HG03175 (cell line): ENCODE measurements around the gene TMF1.
A peak's percentile ranks its signal among the peaks of the same experiment; 100 is the strongest.

Experiments used
- ATAC-seq: cut with Tn5 transposase; IDR thresholded peaks from one replicate; pipeline ENCODE4 v1.9.1; 2021; ENCODE audit warnings: mild to moderate bottlenecking, moderate library complexity; ENCODE audit not compliant: unreplicated experiment

The TMF1 gene, protein sequence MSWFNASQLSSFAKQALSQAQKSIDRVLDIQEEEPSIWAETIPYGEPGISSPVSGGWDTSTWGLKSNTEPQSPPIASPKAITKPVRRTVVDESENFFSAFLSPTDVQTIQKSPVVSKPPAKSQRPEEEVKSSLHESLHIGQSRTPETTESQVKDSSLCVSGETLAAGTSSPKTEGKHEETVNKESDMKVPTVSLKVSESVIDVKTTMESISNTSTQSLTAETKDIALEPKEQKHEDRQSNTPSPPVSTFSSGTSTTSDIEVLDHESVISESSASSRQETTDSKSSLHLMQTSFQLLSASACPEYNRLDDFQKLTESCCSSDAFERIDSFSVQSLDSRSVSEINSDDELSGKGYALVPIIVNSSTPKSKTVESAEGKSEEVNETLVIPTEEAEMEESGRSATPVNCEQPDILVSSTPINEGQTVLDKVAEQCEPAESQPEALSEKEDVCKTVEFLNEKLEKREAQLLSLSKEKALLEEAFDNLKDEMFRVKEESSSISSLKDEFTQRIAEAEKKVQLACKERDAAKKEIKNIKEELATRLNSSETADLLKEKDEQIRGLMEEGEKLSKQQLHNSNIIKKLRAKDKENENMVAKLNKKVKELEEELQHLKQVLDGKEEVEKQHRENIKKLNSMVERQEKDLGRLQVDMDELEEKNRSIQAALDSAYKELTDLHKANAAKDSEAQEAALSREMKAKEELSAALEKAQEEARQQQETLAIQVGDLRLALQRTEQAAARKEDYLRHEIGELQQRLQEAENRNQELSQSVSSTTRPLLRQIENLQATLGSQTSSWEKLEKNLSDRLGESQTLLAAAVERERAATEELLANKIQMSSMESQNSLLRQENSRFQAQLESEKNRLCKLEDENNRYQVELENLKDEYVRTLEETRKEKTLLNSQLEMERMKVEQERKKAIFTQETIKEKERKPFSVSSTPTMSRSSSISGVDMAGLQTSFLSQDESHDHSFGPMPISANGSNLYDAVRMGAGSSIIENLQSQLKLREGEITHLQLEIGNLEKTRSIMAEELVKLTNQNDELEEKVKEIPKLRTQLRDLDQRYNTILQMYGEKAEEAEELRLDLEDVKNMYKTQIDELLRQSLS

GRCh38 chr3:69051756-69052471 is at the start of gene TMF1:
TMF1 (minus strand) TSS chr3:69052333; CDS start chr3:69052086, 247 bp downstream.
- peak; percentile 97 for ATAC-seq

GRCh38 chr3:69099576-69099975 is 47.4 kb upstream of the TMF1 start:
- ATAC-seq, result no peak

DNA sequence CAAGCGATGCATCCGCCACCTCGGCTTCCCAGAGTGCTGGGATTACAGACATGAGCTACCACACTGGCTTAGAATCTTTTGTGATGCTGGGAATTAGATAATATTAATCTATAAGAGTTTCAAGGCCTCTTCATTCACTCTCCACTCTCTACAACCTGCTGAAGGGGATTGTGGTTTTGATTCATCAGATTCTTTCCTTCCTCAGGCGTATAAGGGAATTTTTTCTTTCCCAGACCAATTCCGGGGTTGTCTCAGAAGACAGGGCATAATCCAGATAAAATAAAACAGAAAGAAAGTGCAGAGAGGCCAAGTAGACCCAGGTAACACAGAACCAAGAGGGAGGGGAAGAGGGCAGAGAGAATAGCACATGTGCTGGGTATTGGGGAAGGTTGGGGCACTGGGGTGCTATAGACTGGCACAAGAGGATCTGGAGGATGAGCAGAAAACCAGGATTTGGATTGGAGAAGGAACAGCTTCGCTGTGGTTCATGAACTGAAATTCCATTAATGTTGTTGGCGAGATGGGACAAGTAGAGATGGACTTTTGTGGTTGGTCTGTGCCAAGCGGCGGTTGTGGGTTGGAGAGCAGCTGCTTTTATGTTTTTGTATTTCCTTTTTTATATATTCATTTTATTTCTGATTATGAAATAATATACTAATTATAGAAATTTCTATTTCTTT is 45.4 kb upstream of the TMF1 start:
- no peak for ATAC-seq

DNA sequence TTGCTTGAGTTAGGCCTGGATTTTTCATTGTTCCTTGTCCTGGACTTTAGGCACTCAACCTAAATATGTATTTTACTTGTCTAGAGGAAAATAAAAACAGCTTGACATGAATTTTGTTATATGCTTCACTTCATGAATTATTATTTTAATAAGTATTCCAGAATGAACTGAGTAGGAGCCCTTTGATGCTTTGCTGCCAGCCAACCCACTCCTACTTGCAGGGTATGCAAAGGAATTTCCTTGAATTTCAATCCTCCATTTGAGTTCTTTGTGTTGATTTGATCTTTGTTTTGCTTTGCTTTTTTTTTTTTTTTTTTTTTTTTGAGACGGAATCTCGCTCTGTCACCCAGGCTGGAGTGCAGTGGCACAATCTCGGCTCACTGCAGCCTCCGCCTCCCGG is 44.2 kb upstream of the TMF1 start:
- ATAC-seq, result no peak

GRCh38 chr3:69095636-69096035 is 43.5 kb upstream of the TMF1 start:
- no peak for ATAC-seq

GRCh38 chr3:69094467-69095205 is 42.5 kb upstream of the TMF1 start:
- ATAC-seq, result no peak

DNA sequence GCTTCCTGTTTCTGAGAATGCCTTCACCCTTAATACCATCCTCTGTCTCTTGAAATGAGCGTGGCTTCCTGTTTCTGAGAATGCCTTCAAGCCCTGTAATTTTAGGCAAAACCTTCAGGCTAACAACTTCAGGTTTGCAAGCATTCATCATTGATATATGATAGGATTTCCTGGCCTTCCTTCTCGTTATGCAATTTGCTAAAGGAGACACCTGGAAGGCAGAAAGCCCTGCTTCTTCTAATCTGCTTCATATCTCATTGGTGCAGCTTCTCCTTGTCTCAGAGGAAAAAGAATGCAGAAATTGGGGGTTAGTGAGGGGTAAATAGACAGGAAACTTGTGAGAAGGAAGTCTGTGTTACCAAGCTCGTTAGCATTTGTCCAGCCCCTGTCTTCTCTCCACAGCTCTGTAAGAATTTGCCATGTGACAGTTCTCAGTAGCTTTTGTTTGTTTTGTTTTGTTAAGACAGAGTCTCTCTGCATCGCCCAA is 39.9 kb upstream of the TMF1 start:
- peak; percentile 82 for ATAC-seq

GRCh38 chr3:69091389-69092029 is 39.4 kb upstream of the TMF1 start:
- ATAC-seq, result no peak

GRCh38 chr3:69090021-69090420 is 37.9 kb upstream of the TMF1 start:
- no peak for ATAC-seq

DNA sequence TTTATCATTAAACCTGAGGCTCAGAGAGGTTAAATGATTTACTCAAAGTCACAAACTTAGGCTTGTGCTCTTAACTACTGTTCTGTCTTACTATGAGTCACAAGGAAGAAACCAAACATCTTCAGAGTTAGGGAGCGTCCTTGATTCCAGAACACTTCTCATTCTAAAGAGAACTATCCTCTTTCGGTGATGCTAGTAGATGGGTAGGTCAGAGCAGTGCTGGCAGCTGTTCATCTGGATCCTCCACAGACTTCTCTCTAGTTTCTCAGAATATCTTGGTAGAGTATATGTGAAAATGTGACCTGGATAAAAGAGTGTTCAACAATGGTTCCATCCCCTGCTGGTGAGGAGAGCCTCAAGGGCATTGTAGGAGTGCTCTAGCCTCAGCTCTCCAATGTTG is 35.9 kb upstream of the TMF1 start:
- ATAC-seq, result peak; percentile 23

DNA sequence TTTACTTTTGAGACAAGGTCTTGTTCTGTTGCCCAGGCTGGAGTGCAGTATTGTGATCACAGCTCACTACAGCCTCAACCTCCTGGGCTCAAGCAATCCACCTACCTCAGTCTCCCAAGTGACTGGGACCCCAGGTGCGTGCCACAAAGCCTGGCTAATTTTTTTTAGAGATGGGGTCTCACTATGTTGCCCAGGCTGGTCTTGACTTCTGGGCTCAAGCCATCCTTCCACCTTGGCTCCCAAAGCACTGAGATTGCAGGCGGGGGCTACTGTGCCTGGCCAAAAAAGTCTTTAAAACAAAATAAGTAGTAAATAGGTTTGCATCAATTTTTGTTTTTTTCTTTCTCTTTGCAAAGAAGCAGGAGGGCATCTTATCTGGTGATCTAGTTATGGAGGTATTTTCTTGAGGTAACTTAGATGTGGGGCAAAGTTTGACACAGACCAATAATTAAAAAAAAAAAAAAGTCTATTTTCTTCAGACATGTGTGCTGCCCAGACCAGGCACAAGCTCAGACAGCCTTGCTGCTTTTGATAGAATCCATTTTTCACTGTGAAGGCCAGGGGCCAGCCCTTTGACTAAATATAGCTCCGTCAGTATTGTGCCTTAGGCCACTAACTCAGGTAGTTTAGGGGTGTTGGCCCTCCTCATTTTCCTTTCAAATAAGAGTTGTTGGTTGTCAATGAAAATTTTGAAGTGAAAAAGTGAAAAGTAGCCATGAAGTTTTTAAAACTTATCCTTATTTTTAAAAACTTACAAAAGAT is 35.1 kb upstream of the TMF1 start:
- no peak for ATAC-seq

DNA sequence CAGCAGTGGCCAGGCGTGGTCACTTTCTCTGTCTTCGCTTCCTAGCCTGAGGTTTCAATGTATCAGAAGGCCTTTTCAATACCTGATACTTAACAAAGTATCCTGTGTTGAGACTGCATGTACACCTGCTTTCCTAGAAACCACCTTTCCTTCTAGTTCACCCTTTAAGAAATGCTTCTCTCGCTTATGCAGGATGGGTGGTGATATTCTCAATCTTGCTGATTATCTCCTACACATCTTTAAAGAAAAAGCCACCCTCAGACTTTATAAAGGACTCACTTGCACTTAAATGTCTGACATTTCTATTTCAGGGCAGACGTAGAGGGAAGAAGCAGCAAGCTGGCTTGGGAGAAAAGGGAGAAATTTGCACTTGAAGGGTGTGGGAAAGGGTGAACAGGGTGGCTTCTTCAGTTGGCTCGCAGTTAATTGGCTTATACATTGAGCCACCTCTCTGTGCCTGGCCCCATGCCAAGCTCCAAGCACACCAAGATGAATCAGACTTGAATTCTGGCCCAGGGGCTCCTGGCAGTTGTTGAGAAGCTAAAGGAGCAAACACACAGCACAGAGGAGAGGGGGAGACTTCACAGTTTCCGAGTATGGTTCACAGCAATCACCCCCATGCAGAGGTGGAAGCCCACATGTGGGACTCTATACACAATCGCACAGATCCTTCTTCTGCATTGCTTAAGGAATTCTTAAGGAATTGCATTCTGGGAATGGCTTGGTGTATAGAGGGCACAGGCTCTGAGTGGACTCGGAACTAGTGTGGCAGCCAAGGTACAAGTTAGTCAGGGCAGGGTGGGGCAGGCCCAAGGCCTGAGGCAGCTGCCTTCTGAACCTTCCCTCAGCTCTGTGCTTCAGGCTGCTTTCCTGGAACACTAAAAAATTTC is 33.9 kb upstream of the TMF1 start:
- no peak for ATAC-seq

DNA sequence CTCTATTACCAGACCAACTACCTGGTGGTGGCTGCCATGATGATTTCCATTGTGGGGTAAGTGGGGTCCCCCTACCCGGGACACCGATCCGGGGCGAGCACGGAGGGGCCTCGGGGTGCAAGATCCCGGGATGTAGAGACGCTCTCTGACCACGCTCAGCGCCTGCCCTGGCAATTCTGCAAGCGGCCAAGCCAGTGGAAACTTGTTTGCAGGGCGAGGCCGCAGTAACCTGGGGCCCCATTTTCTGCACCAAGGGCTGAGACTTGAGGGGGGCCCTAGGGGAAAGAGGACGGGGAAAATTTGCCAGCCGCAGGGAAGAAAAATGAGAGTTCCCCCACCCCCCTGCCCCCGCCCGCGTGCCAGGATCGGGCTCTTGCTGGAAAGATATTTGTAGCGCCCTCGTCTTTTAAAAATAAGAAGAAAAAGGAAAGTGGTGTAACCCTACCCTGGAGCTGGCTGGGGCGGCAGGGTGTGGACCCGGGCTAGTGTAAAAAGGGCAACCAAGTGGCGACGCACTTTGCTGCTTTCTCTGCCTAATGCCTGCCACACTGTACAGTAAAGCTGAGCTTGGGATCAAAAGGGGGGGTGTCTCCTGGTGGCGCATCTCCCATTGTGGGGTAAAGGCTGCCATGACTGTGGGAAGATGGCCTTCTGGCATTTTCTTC is 33.2 kb upstream of the TMF1 start:
- peak; percentile 1 for ATAC-seq

DNA sequence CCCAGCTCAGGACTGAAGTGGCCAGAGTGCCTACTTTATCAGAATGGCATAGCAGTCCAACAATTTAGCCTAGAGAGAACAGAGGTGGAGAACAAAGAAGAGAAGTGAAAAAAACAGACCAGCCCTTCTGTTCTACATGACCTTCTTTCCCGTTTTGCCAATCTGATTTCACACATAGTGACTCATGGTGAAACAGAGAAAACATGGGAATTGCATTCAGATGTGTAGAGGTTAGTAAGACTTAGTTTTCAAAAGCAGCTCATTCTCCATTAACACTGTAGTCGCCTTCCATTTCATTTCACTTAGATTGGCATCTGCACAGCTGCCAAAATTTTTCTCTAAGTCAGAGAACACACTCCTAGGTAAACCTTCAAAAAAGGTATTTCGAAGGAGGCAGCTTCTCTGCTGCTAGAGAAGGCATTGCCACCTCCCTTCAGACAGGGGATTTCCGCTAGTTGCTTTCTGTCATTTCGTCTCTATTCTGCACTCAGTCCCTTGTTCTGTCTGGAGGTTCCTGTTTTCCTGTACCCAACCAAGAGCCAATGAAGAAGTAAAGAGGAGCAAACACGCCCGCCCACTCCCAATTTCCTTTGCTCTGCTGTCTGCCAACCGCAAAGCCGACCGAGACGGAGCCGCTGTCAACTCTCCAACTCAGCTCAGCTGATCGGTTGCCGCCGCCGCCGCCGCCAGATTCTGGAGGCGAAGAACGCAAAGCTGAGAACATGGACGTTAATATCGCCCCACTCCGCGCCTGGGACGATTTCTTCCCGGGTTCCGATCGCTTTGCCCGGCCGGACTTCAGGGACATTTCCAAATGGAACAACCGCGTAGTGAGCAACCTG is 32.4 kb upstream of the TMF1 start, which contains the start of gene ARL6IP5:
ARL6IP5 (plus strand) TSS at position 612 of the 842 bp plus-strand sequence; CDS start at position 723, 111 bp downstream.
- ATAC-seq, result peak; percentile 61

DNA sequence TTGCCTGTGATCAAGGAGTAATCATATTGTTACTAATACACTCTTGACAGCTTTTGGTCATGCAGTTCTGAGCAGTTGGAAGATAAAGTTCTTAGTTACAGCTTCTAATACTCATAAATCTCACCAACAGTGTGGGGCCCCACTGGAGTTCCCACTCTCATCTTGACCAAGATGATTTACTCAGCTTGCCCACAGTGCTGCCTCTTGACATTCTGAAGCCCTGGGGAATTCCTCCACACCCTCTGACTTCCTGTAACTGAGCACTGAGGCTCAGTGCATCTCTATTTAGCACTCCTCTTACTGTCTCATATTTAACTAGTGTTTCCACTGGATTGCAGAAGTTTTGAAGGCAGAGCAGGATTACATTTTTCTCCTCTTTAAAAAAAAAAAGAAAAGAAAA is 30.7 kb upstream of the TMF1 start:
- ATAC-seq, result peak; percentile 50

DNA sequence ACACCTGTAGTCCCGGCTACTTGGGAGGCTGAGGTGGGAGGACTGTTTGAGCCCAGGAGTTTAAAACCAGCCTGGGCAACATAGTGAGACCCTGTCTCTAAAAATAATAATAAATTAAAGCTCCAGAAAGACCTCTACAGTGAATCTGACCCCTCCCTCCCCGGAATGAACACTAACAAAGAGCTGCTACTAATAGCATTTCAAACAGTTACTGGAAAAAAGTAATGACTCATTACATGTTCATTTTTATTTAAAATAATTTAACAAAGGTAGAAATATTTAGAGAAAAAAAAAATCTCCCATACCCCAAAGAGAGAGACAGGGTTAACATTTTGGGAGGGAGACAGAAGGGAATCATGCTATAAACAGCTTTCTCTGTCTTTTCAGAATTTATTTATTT is 30.2 kb upstream of the TMF1 start:
- no peak for ATAC-seq
